Fibroblast of gingiva (primary cell): ENCODE results near the gene ZSCAN16.
A peak's percentile ranks its signal among the peaks of the same experiment; 100 is the strongest.

Experiments
- DNase-seq: peaks from one replicate; pipeline ENCODE4 v3.0.0-alpha.2; 2011; ENCODE audit warnings: low read depth

Gene ZSCAN16

GRCh38 chr6:28134015-28134414 lies 9.6 kb downstream of the ZSCAN16 start:
- peak; percentile 43 for DNase-seq

DNA sequence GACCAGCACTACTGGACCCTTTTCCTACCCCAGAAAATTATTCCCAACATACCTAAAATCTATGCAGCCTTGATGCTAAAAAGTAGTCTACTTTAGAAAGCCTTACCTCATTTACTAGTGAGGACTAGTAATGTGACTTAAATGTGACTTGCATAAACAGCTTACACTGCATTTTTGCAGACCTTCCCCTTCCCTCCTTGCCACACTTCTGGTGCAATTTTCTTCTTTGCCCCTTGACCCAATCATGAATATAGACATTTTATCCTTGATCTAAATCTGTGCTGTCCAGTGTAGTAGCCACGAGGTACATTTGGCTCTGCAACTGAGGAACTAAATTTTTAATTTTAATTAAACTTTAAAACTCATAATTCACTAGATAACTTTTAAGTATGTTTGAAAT lies 10.3 kb downstream of the ZSCAN16 start:
- DNase-seq = no peak

- DNase-seq = no peak
Measured at GRCh38 chr6:28135393-28135792, 11.0 kb downstream of the ZSCAN16 start.

GRCh38 chr6:28136585-28137504 lies 12.4 kb downstream of the ZSCAN16 start:
- peak; percentile 96 for DNase-seq

GRCh38 chr6:28137505-28137981 lies 13.1 kb downstream of the ZSCAN16 start:
- DNase-seq = peak; percentile 10

GRCh38 chr6:28139860-28140543 lies 15.6 kb downstream of the ZSCAN16 start:
- DNase-seq = no peak

DNA sequence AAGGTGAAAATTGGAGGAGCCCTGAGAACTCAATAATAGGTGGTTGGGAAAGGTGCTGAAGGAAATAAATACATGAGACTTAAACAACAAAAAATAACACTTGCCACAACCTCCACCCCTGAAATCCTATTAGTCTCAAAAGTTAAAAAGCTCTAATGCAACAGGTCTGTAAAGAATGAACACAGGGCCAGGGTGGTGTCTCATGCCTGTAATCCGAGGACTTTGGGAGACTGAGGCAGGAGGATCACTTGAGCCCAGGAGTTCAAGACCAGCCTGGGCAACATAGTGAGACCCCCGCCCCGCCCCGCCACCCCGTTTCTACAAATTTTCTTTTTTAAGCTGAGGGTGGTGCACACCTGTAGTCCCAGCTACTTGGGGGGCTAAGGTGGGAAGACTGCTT lies 16.2 kb downstream of the ZSCAN16 start:
- DNase-seq = no peak

- DNase-seq = peak; percentile 87
Measured at GRCh38 chr6:28141500-28142329, 17.3 kb downstream of the ZSCAN16 start, which contains the start of gene ZKSCAN8. Gene ZKSCAN8 (plus strand): TSS chr6:28141883. CDS start chr6:28148408, 6,525 bp downstream.

- DNase-seq = no peak
Measured at GRCh38 chr6:28142446-28142845, 18.0 kb downstream of the ZSCAN16 start.

- no peak for DNase-seq
Measured at GRCh38 chr6:28145231-28145630, 20.8 kb downstream of the ZSCAN16 start.

- DNase-seq = no peak
Measured at GRCh38 chr6:28152531-28152930, 28.1 kb downstream of the ZSCAN16 start.

DNA sequence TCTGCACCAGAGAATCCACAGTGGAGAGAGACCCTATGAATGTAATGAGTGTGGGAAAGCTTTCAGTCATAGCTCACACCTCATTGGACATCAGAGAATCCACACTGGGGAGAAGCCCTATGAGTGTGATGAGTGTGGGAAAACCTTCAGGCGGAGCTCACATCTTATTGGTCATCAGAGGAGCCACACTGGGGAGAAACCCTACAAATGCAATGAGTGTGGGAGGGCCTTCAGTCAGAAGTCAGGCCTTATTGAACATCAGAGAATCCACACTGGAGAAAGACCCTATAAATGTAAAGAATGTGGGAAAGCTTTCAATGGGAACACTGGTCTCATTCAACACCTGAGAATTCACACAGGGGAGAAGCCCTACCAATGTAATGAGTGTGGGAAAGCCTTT lies 29.1 kb downstream of the ZSCAN16 start:
- DNase-seq = no peak

DNA sequence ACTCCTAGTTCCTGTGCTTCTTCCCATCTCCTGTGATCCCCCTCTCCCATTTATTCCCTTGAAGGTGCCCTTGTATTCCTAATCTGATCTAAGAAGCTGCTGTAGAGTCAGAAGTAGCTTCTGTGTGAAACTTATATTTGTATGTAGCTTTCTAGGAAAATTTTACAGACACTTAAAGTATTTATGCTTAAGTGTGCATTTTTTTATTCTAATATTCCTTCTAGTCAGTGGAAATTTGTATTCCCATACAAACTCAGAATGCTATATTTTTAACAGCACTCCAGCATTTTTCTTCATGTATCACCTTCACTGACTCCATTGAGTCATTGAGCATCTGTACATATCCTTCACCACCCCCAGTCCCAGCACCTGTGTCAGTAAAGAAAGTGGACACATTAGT lies 29.9 kb downstream of the ZSCAN16 start:
- no peak for DNase-seq

- DNase-seq = no peak
Measured at GRCh38 chr6:28158318-28158717, 33.9 kb downstream of the ZSCAN16 start.

- no peak for DNase-seq
Measured at GRCh38 chr6:28159029-28159607, 34.7 kb downstream of the ZSCAN16 start.

DNA sequence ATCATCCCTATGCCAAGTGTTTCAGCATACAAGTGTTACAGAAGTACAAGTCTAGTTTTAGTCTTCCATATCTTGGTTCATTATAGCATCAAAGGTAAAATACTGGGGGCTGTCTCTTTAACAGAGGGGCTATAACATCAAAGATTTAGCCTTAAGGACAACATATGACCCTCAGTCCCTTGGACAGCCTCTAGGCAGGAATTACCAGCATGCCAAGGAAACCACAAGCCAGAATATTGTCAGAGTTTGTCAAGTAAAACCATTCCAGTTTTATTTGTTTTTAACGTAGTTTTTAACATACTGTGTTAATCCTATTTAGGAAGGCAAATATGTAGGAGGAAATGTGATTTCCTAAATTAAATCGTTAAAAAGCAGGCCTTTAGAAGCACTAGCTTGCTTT lies 35.8 kb downstream of the ZSCAN16 start:
- DNase-seq = no peak

- DNase-seq = peak; percentile 55
Measured at GRCh38 chr6:28161410-28162079, 37.1 kb downstream of the ZSCAN16 start.

GRCh38 chr6:28165563-28165962 lies 41.2 kb downstream of the ZSCAN16 start:
- DNase-seq = no peak

DNA sequence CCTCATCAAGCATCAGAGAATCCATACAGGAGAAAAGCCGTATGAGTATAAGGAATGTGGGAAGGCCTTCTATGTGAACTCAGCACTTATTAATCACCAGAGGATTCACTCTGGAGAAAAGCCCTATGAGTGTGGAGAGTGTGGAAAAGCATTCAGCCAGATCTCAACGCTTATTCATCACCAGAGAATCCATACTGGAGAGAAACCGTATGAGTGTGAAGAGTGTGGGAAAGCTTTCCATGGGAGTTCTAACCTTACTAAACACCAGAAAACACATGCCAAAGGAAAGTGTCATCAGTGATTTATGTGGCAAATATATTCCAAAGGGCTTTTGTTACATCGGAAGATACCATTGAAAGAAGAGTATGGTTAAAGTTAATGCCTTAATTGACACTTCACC lies 42.7 kb downstream of the ZSCAN16 start:
- peak; percentile 5 for DNase-seq

GRCh38 chr6:28167926-28168325 lies 43.5 kb downstream of the ZSCAN16 start:
- no peak for DNase-seq

DNA sequence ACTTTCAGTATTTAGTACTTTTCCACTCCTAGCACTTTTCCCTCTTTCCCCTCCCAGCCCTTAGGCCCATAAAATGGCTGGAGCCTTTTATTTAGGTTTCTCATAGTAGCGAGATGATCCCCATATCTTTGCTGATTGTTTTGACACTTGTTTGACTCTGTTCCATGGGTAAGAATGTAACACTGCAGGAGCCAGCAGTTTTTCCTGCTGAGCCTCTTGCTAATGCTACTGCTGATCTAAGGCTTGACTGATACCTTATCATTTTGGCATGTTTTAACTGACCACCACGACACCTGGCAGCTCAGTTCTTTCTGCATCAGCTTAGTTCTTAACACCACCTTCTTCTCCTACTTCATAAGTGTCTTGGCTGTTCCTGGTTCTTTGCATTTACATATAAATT lies 46.9 kb downstream of the ZSCAN16 start:
- no peak for DNase-seq
